PC-9 (cell line): Measurements from ENCODE around the gene ACAP3.

Experiments used
- CTCF ChIP-seq: fragments of 200-600 bp; sonication (generic); conservative IDR thresholded peaks from 2 replicates; pipeline ENCODE4 v1.6.1; 2017; ENCODE audit warnings: mixed run types, antibody characterized with exemption, mild to moderate bottlenecking, moderate library complexity
- EZH2 ChIP-seq: fragments of 200-600 bp; sonication (generic); IDR thresholded peaks from 2 replicates; pipeline ENCODE4 v1.8.0; 2017; ENCODE audit warnings: antibody characterized with exemption, low read depth

GRCh38 chr1:1307923-1308755 is at the start of gene ACAP3, which contains the start of gene PUSL1:
- TF ChIP-seq CTCF (no peak), EZH2 (no peak)
